ENCODE results near the gene LKAAEAR1. TPM values are rescaled to one million over a fixed set of nuclear protein-coding genes. Genes with fewer than 3 reads are reported as not detected.

The LKAAEAR1 gene
- total and polyA plus RNA-seq, 2 of the 13 experiments (the other 11 are each of a cell fraction or from before 2014, with no cell fraction given), result not detected

GRCh38 chr20:64065062-64065973, 18.9 kb downstream of the LKAAEAR1 start (continued):
- TF ChIP-seq, protein P1, sequence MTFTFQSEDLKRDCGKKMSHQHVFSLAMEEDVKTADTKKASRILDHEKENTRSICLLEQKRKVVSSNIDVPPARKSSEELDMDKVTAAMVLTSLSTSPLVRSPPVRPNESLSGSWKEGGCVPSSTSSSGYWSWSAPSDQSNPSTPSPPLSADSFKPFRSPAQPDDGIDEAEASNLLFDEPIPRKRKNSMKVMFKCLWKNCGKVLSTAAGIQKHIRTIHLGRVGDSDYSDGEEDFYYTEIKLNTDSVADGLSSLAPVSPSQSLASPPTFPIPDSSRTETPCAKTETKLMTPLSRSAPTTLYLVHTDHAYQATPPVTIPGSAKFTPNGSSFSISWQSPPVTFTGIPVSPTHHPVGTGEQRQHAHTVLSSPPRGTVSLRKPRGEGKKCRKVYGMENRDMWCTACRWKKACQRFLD (CRISPR knock-in tag; IDR thresholded peaks at IDR 0.05; ENCODE audit: borderline replicate concordance), result peak; percentile 68; the same call in 1 of the 2 replicates
- TF ChIP-seq KDM4B (CRISPR knock-in tag; IDR thresholded peaks at IDR 0.05), result no peak
- peak; percentile 57; the same call in 1 of the 2 replicates for TF ChIP-seq HDAC1 (CRISPR knock-in tag; IDR thresholded peaks at IDR 0.05)
- peak; percentile 78 for TF ChIP-seq SAP130 (CRISPR knock-in tag; IDR thresholded peaks at IDR 0.05; ENCODE audit: low read depth)
- 0 out of 2 replicates have a peak, but pooled peaks have one; percentile 16 for TF ChIP-seq ZNF484 (CRISPR knock-in tag; IDR thresholded peaks at IDR 0.05; ENCODE audit: borderline replicate concordance, low read depth)
- no peak for TF ChIP-seq NR3C1 (CRISPR knock-in tag; IDR thresholded peaks at IDR 0.05)
- no peak for TF ChIP-seq NFAT5 (CRISPR knock-in tag; IDR thresholded peaks at IDR 0.05)
- no peak for TF ChIP-seq ZNF800 (CRISPR knock-in tag; IDR thresholded peaks at IDR 0.05)
- TF ChIP-seq HNRNPLL (IDR thresholded peaks at IDR 0.05; ENCODE audit: low read depth, low read length, poor library complexity, severe bottlenecking), result peak; percentile 55
- TF ChIP-seq, protein P2, sequence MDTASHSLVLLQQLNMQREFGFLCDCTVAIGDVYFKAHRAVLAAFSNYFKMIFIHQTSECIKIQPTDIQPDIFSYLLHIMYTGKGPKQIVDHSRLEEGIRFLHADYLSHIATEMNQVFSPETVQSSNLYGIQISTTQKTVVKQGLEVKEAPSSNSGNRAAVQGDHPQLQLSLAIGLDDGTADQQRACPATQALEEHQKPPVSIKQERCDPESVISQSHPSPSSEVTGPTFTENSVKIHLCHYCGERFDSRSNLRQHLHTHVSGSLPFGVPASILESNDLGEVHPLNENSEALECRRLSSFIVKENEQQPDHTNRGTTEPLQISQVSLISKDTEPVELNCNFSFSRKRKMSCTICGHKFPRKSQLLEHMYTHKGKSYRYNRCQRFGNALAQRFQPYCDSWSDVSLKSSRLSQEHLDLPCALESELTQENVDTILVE (CRISPR knock-in tag; IDR thresholded peaks at IDR 0.05), result 0 out of 2 replicates have a peak, but pooled peaks have one; percentile 12
- TF ChIP-seq CENPT (CRISPR knock-in tag; IDR thresholded peaks at IDR 0.05; ENCODE audit: low read depth), result no peak
- no peak; the same call in 1 of the 2 replicates for TF ChIP-seq ZNF232 (CRISPR knock-in tag; IDR thresholded peaks at IDR 0.05; ENCODE audit: borderline replicate concordance)
- TF ChIP-seq PLSCR1 (CRISPR knock-in tag; IDR thresholded peaks at IDR 0.05; ENCODE audit: borderline replicate concordance), result no peak
- TF ChIP-seq ZNF629 (CRISPR knock-in tag; conservative IDR thresholded peaks at IDR 0.05), result no peak; the same call in 1 of the 2 replicates
- TF ChIP-seq ARNT (IDR thresholded peaks at IDR 0.05), result no peak
- 0 out of 2 replicates have a peak, but pooled peaks have one; percentile 40 for TF ChIP-seq GTF2F1 (IDR thresholded peaks at IDR 0.05; ENCODE audit: low read length)
- TF ChIP-seq ZNF660 (CRISPR knock-in tag; IDR thresholded peaks at IDR 0.05; ENCODE audit: borderline replicate concordance, low read depth), result no peak
- no peak for TF ChIP-seq STAG1 (CRISPR knock-in tag; IDR thresholded peaks at IDR 0.05)

All from HepG2 (cell line).